Measurements from ENCODE around the gene GPD1.

GRCh38 chr12:50127546-50127945 is 23.7 kb downstream of the GPD1 start:
- TF ChIP-seq EP300 (IDR thresholded peaks at IDR 0.05) (no peak), POLR2AphosphoS5 (IDR thresholded peaks at IDR 0.05) (no peak), CTCF (IDR thresholded peaks at IDR 0.05) (no peak), POLR2A (IDR thresholded peaks at IDR 0.05) (no peak)
